ENCODE measurements around the gene FKBP1A.

Gene FKBP1A

GRCh38 chr20:1392693-1393506 is at the start of gene FKBP1A:
Gene FKBP1A, minus strand, starts transcription at chr20:1393054. Its CDS starts 56 bp downstream, at chr20:1392998.
- no peak for TF ChIP-seq CTCF (IDR thresholded peaks at IDR 0.05; ENCODE audit: low read depth, low read length)
- H3K4me3 ChIP-seq (ENCODE audit: low read depth, low read length): peak within 1 kb of the TSS; percentile 61
- peaks cover 7% of the 10 kb centered on the region for H3K27me3 ChIP-seq (ENCODE audit: insufficient read depth, low read depth, severe bottlenecking)
- H3K27ac ChIP-seq: peak within 1 kb of the TSS; percentile 49
- no peaks in the 10 kb centered on the region for H3K9me3 ChIP-seq (ENCODE audit: severe bottlenecking)
- peak; percentile 89 for DNase-seq
- peaks cover 8% of the 10 kb centered on the region for H3K36me3 ChIP-seq

- Histone ChIP-seq H3K9me3 (ENCODE audit: severe bottlenecking) (no peaks in the 10 kb centered on the region), H3K4me3 (ENCODE audit: low read depth, low read length) (no peak overlapping the region), H3K27ac (no peak overlapping the region), H3K27me3 (ENCODE audit: insufficient read depth, low read depth, severe bottlenecking) (no peaks in the 10 kb centered on the region), H3K36me3 (peaks cover 48% of the 10 kb centered on the region)
- TF ChIP-seq CTCF (IDR thresholded peaks at IDR 0.05; ENCODE audit: low read depth, low read length): no peak
- no peak for DNase-seq
Measured at GRCh38 chr20:1442304-1442703, 49.5 kb upstream of the FKBP1A start.

GRCh38 chr20:1441133-1441532 is 48.3 kb upstream of the FKBP1A start:
- Histone ChIP-seq H3K27ac (no peak overlapping the region), H3K27me3 (ENCODE audit: insufficient read depth, low read depth, severe bottlenecking) (no peaks in the 10 kb centered on the region), H3K4me3 (ENCODE audit: low read depth, low read length) (no peak overlapping the region), H3K36me3 (peaks cover 38% of the 10 kb centered on the region), H3K9me3 (ENCODE audit: severe bottlenecking) (no peaks in the 10 kb centered on the region)
- no peak for DNase-seq
- no peak for TF ChIP-seq CTCF (IDR thresholded peaks at IDR 0.05; ENCODE audit: low read depth, low read length)

- no peaks in the 10 kb centered on the region for H3K9me3 ChIP-seq (ENCODE audit: severe bottlenecking)
- no peak overlapping the region for H3K4me3 ChIP-seq (ENCODE audit: low read depth, low read length)
- peak; percentile 29 for DNase-seq
- peak; percentile 58 for TF ChIP-seq CTCF (IDR thresholded peaks at IDR 0.05; ENCODE audit: low read depth, low read length)
- H3K27ac ChIP-seq: no peak overlapping the region
- no peaks in the 10 kb centered on the region for H3K27me3 ChIP-seq (ENCODE audit: insufficient read depth, low read depth, severe bottlenecking)
- peaks cover 27% of the 10 kb centered on the region for H3K36me3 ChIP-seq
Measured at GRCh38 chr20:1440024-1440423, 47.2 kb upstream of the FKBP1A start.

- H3K9me3 ChIP-seq (ENCODE audit: severe bottlenecking): no peaks in the 10 kb centered on the region
- no peak for TF ChIP-seq CTCF (IDR thresholded peaks at IDR 0.05; ENCODE audit: low read depth, low read length)
- H3K27ac ChIP-seq: no peak overlapping the region
- no peak overlapping the region for H3K4me3 ChIP-seq (ENCODE audit: low read depth, low read length)
- no peak for DNase-seq
- peaks cover 11% of the 10 kb centered on the region for H3K36me3 ChIP-seq
- H3K27me3 ChIP-seq (ENCODE audit: insufficient read depth, low read depth, severe bottlenecking): no peaks in the 10 kb centered on the region
Measured at GRCh38 chr20:1438361-1438760, 45.5 kb upstream of the FKBP1A start.

Data from WERI-Rb-1 (cell line).